Keratinocyte (primary cell): ENCODE results near the gene CYTH1. TPM values are rescaled to one million over a fixed set of nuclear protein-coding genes. Genes with fewer than 3 reads are reported as not detected.

Experiments used
- DNase-seq: peaks from one replicate; pipeline ENCODE4 v3.0.0-alpha.2; 2011; ENCODE audit warnings: low read depth, missing footprints, low spot score
- FAIRE-seq: peaks from 2 replicates; lab custom pipeline; 2011; peaks lifted over from hg19 to GRCh38; lab: Jason Lieb, UNC
- H2AFZ ChIP-seq: 2 replicates; pipeline ENCODE4 v1.6.0; 2012; ENCODE audit warnings: low read length, control low read depth, inconsistent platforms; ENCODE audit not compliant: control insufficient read depth
- H3K27ac ChIP-seq: 2 replicates; pipeline ENCODE4 v1.5.1; 2011; ENCODE audit warnings: low read length; ENCODE audit not compliant: control insufficient read depth, insufficient read depth
- H3K27me3 ChIP-seq: 3 replicates; pipeline ENCODE4 v1.6.0; 2011; ENCODE audit warnings: low read length; ENCODE audit not compliant: control insufficient read depth, insufficient read depth; ENCODE audit errors: extremely low read depth
- H3K36me3 ChIP-seq, 2 experiments: 2 replicates in 1 of 2; 3 replicates in 1 of 2; pipeline ENCODE4 v1.5.1; 2011; ENCODE audit warnings: low read length in 2 of 2, mild to moderate bottlenecking in 1 of 2; ENCODE audit not compliant: control insufficient read depth in 2 of 2, insufficient read depth in 2 of 2; ENCODE audit errors: extremely low read depth in 1 of 2
- H3K4me1 ChIP-seq: 3 replicates; pipeline ENCODE4 v1.5.1; 2011; ENCODE audit warnings: low read length; ENCODE audit not compliant: control insufficient read depth, insufficient read depth; ENCODE audit errors: extremely low read depth
- H3K4me2 ChIP-seq: 3 replicates; pipeline ENCODE4 v1.6.0; 2011; ENCODE audit warnings: low read depth, low read length; ENCODE audit not compliant: control insufficient read depth, insufficient read depth; ENCODE audit errors: extremely low read depth
- H3K4me3 ChIP-seq, 3 experiments: fragments of 200-600 bp in 1 of 3; sonication (generic) in 1 of 3; 2 replicates in 2 of 3; 3 replicates in 1 of 3; pipeline ENCODE4 v1.5.1; 2011 to 2016; ENCODE audit warnings: low read length in 3 of 3, mild to moderate bottlenecking in 3 of 3, control low read depth in 2 of 3, inconsistent platforms in 1 of 3, low read depth in 1 of 3, mixed read lengths in 1 of 3, mixed run types in 1 of 3, moderate library complexity in 1 of 3; ENCODE audit not compliant: control insufficient read depth in 2 of 3, insufficient read depth in 2 of 3; ENCODE audit errors: extremely low read depth in 1 of 3
- H3K79me2 ChIP-seq: 2 replicates; pipeline ENCODE4 v1.6.0; 2012; ENCODE audit warnings: low read length; ENCODE audit not compliant: control insufficient read depth, insufficient read depth
- H3K9ac ChIP-seq: 3 replicates; pipeline ENCODE4 v1.6.0; 2011; ENCODE audit warnings: low read length; ENCODE audit not compliant: control insufficient read depth, insufficient read depth; ENCODE audit errors: extremely low read depth
- H3K9me1 ChIP-seq: 3 replicates; pipeline ENCODE4 v1.6.0; 2011; ENCODE audit warnings: low read length; ENCODE audit not compliant: control insufficient read depth, insufficient read depth; ENCODE audit errors: extremely low read depth
- H3K9me3 ChIP-seq: 2 replicates; pipeline ENCODE4 v1.5.1; 2012; ENCODE audit warnings: low read depth, low read length; ENCODE audit not compliant: control insufficient read depth
- H4K20me1 ChIP-seq: 3 replicates; pipeline ENCODE4 v1.6.0; 2011; ENCODE audit warnings: low read length; ENCODE audit not compliant: control insufficient read depth, insufficient read depth; ENCODE audit errors: extremely low read depth
- CTCF ChIP-seq, 3 experiments: IDR thresholded peaks in 1 of 3; conservative IDR thresholded peaks in 1 of 3; optimal IDR thresholded peaks in 1 of 3; 2 replicates in 2 of 3; 3 replicates in 1 of 3; pipeline versions ENCODE3 to v1.5.1; 2011; ENCODE audit warnings: low read length in 3 of 3, mild to moderate bottlenecking in 3 of 3, moderate library complexity in 2 of 3, control low read depth in 1 of 3, inconsistent platforms in 1 of 3; ENCODE audit not compliant: insufficient read depth in 2 of 3; ENCODE audit errors: extremely low read depth in 1 of 3
- EZH2 ChIP-seq: IDR thresholded peaks from one replicate; pipeline ENCODE4 v1.6.1; 2012; ENCODE audit warnings: inconsistent platforms, mild to moderate bottlenecking, low read length, moderate library complexity
- dilution Hi-C: fragments of 300-500 bp; cut with MboI; formaldehyde crosslinking; loops from one replicate; pipeline ENCODE4 v1.7.0; 2020; ENCODE audit warnings: low sequenced_read_pairs; ENCODE audit not compliant: extremely low pct_ligation_motif_present
- polyA plus RNA-seq, 5 experiments: library from polyadenylated mRNA; depleted of rRNA in 3 of 5; stranded (reverse) in 3 of 5; stranded (forward) in 1 of 5; unstranded in 1 of 5; fragments of >200 nt; gene quantifications; 1 replicate in 1 of 5; 2 replicates in 3 of 5; 3 replicates in 1 of 5; pipeline versions ENCODE4 v1.2.1 to v1.2.3, GENCODE V29; 2011 to 2012; ENCODE audit warnings: missing spikeins in 2 of 5, low read depth in 1 of 5, low replicate concordance in 1 of 5

Gene CYTH1
- polyA plus RNA-seq, 1 donor (not counting 4 experiments of a cell fraction or from before 2014, with no cell fraction given) = 28.3 TPM

GRCh38 chr17:78669256-78669974, 112.7 kb downstream of the CYTH1 start:
- Histone ChIP-seq H3K9me1 (no peaks in the 10 kb centered on the region), H3K79me2 (no peaks in the 10 kb centered on the region), H3K27me3 (no peaks in the 10 kb centered on the region), H3K4me3 (no peak overlapping the region), H3K36me3 (peaks cover 0 to 13% of the 10 kb centered on the region in 2 experiments), H3K9ac (no peak overlapping the region), H3K4me1 (peaks cover 60% of the 10 kb centered on the region), H3K9me3 (no peaks in the 10 kb centered on the region), H2AFZ (no peak overlapping the region), H3K27ac (no peak overlapping the region), H4K20me1 (no peaks in the 10 kb centered on the region), H3K4me2 (no peak overlapping the region)
- FAIRE-seq = no peak
- no peak for TF ChIP-seq EZH2
- TF ChIP-seq CTCF (optimal IDR thresholded peaks at IDR 0.05 in 1 of 3, IDR thresholded peaks at IDR 0.05 in 1 of 3, conservative IDR thresholded peaks at IDR 0.05 in 1 of 3; ENCODE audit: extremely low read depth in 1 of 3, insufficient read depth in 2 of 3, low read length in 3 of 3) = no peak
- dilution Hi-C loops = no loop called here
- DNase-seq = no peak

GRCh38 chr17:78668847-78669246, 113.2 kb downstream of the CYTH1 start:
- Histone ChIP-seq H3K4me1 (peaks cover 54% of the 10 kb centered on the region), H4K20me1 (no peaks in the 10 kb centered on the region), H3K9ac (no peak overlapping the region), H3K27ac (no peak overlapping the region), H3K4me3 (no peak overlapping the region), H3K4me2 (no peak overlapping the region), H2AFZ (no peak overlapping the region), H3K36me3 (peaks cover 0 to 12% of the 10 kb centered on the region in 2 experiments), H3K9me3 (no peaks in the 10 kb centered on the region), H3K79me2 (no peaks in the 10 kb centered on the region), H3K9me1 (no peaks in the 10 kb centered on the region), H3K27me3 (no peaks in the 10 kb centered on the region)
- no peak for FAIRE-seq
- dilution Hi-C loops = no loop called here
- TF ChIP-seq EZH2 (no peak), CTCF (optimal IDR thresholded peaks at IDR 0.05 in 1 of 3, IDR thresholded peaks at IDR 0.05 in 1 of 3, conservative IDR thresholded peaks at IDR 0.05 in 1 of 3; ENCODE audit: extremely low read depth in 1 of 3, insufficient read depth in 2 of 3, low read length in 3 of 3) (no peak)
- DNase-seq = no peak
